ENCODE measurements around the gene ASIC2.

Gene ASIC2

GRCh38 chr17:33080091-33080490 is 213.0 kb downstream of the ASIC2 start:
- Mint-ChIP-seq H3K36me3 (ENCODE audit: insufficient read depth) (peaks cover 2% of the 10 kb centered on the region), H3K4me1 (no peaks in the 10 kb centered on the region), H3K27ac (ENCODE audit: low read depth) (no peak overlapping the region), H3K4me3 (no peak overlapping the region), H3K9me3 (no peaks in the 10 kb centered on the region), H3K27me3 (peaks cover 63% of the 10 kb centered on the region)
- DNase-seq (ENCODE audit: low spot score in 2 of 2) (no peak), ATAC-seq (replicated peaks; ENCODE audit: extremely low read depth, poor library complexity, severe bottlenecking) (no peak)

- DNase-seq (ENCODE audit: low spot score in 2 of 2): no peak
- H3K27ac Mint-ChIP-seq (ENCODE audit: low read depth): no peak overlapping the region
- no peak overlapping the region for H3K4me3 Mint-ChIP-seq
- no peaks in the 10 kb centered on the region for H3K9me3 Mint-ChIP-seq
- no peak for ATAC-seq (replicated peaks; ENCODE audit: extremely low read depth, poor library complexity, severe bottlenecking)
- no peaks in the 10 kb centered on the region for H3K4me1 Mint-ChIP-seq
- peaks cover 69% of the 10 kb centered on the region for H3K27me3 Mint-ChIP-seq
- peaks cover 2% of the 10 kb centered on the region for H3K36me3 Mint-ChIP-seq (ENCODE audit: insufficient read depth)
Measured at GRCh38 chr17:33079201-33079600, 213.9 kb downstream of the ASIC2 start.

GRCh38 chr17:33076979-33077378 is 216.1 kb downstream of the ASIC2 start:
- Mint-ChIP-seq H3K9me3 (no peaks in the 10 kb centered on the region), H3K36me3 (ENCODE audit: insufficient read depth) (peaks cover 2% of the 10 kb centered on the region), H3K4me3 (no peak overlapping the region), H3K4me1 (no peaks in the 10 kb centered on the region), H3K27ac (ENCODE audit: low read depth) (no peak overlapping the region), H3K27me3 (peaks cover 74% of the 10 kb centered on the region)
- no peak for ATAC-seq (replicated peaks; ENCODE audit: extremely low read depth, poor library complexity, severe bottlenecking)
- DNase-seq (ENCODE audit: low spot score in 2 of 2): no peak

GRCh38 chr17:33073416-33073815 is 219.7 kb downstream of the ASIC2 start:
- Mint-ChIP-seq H3K36me3 (ENCODE audit: insufficient read depth) (no peaks in the 10 kb centered on the region), H3K9me3 (no peaks in the 10 kb centered on the region), H3K27me3 (peaks cover 55% of the 10 kb centered on the region), H3K27ac (ENCODE audit: low read depth) (no peak overlapping the region), H3K4me1 (no peaks in the 10 kb centered on the region), H3K4me3 (no peak overlapping the region)
- ATAC-seq (replicated peaks; ENCODE audit: extremely low read depth, poor library complexity, severe bottlenecking) (no peak), DNase-seq (ENCODE audit: low spot score in 2 of 2) (no peak)

- ATAC-seq (replicated peaks; ENCODE audit: extremely low read depth, poor library complexity, severe bottlenecking): no peak
- no peaks in the 10 kb centered on the region for H3K4me1 Mint-ChIP-seq
- H3K27ac Mint-ChIP-seq (ENCODE audit: low read depth): no peak overlapping the region
- no peak overlapping the region for H3K4me3 Mint-ChIP-seq
- DNase-seq (ENCODE audit: low spot score in 2 of 2): no peak
- H3K36me3 Mint-ChIP-seq (ENCODE audit: insufficient read depth): no peaks in the 10 kb centered on the region
- H3K9me3 Mint-ChIP-seq: no peaks in the 10 kb centered on the region
- H3K27me3 Mint-ChIP-seq: peaks cover 51% of the 10 kb centered on the region
Measured at GRCh38 chr17:33072421-33073161, 220.5 kb downstream of the ASIC2 start.

- Mint-ChIP-seq H3K4me1 (no peaks in the 10 kb centered on the region), H3K27me3 (peaks cover 47% of the 10 kb centered on the region), H3K9me3 (no peaks in the 10 kb centered on the region), H3K4me3 (no peak overlapping the region), H3K36me3 (ENCODE audit: insufficient read depth) (no peaks in the 10 kb centered on the region), H3K27ac (ENCODE audit: low read depth) (no peak overlapping the region)
- no peak for DNase-seq (ENCODE audit: low spot score in 2 of 2)
- ATAC-seq (replicated peaks; ENCODE audit: extremely low read depth, poor library complexity, severe bottlenecking): no peak
Measured at GRCh38 chr17:33071656-33072055, 221.4 kb downstream of the ASIC2 start.

- Mint-ChIP-seq H3K27me3 (peaks cover 23% of the 10 kb centered on the region), H3K27ac (ENCODE audit: low read depth) (no peak overlapping the region), H3K36me3 (ENCODE audit: insufficient read depth) (no peaks in the 10 kb centered on the region), H3K4me1 (no peaks in the 10 kb centered on the region), H3K9me3 (no peaks in the 10 kb centered on the region), H3K4me3 (no peak overlapping the region)
- ATAC-seq (replicated peaks; ENCODE audit: extremely low read depth, poor library complexity, severe bottlenecking) (no peak), DNase-seq (ENCODE audit: low spot score in 2 of 2) (no peak)
Measured at GRCh38 chr17:33057564-33057963, 235.5 kb downstream of the ASIC2 start.

- no peak for DNase-seq (ENCODE audit: low spot score in 2 of 2)
- ATAC-seq (replicated peaks; ENCODE audit: extremely low read depth, poor library complexity, severe bottlenecking): no peak
- Mint-ChIP-seq H3K27ac (ENCODE audit: low read depth) (no peak overlapping the region), H3K4me3 (no peak overlapping the region), H3K9me3 (no peaks in the 10 kb centered on the region), H3K4me1 (no peaks in the 10 kb centered on the region), H3K27me3 (peaks cover 23% of the 10 kb centered on the region), H3K36me3 (ENCODE audit: insufficient read depth) (no peaks in the 10 kb centered on the region)
Measured at GRCh38 chr17:33056399-33057146, 236.5 kb downstream of the ASIC2 start.

- Mint-ChIP-seq H3K4me1 (no peaks in the 10 kb centered on the region), H3K9me3 (no peaks in the 10 kb centered on the region), H3K27ac (ENCODE audit: low read depth) (no peak overlapping the region), H3K36me3 (ENCODE audit: insufficient read depth) (no peaks in the 10 kb centered on the region), H3K27me3 (peaks cover 26% of the 10 kb centered on the region), H3K4me3 (no peak overlapping the region)
- DNase-seq (ENCODE audit: low spot score in 2 of 2) (no peak), ATAC-seq (replicated peaks; ENCODE audit: extremely low read depth, poor library complexity, severe bottlenecking) (no peak)
Measured at GRCh38 chr17:33055746-33056145, 237.3 kb downstream of the ASIC2 start.

- no peaks in the 10 kb centered on the region for H3K9me3 Mint-ChIP-seq
- ATAC-seq (replicated peaks; ENCODE audit: extremely low read depth, poor library complexity, severe bottlenecking): no peak
- no peaks in the 10 kb centered on the region for H3K36me3 Mint-ChIP-seq (ENCODE audit: insufficient read depth)
- DNase-seq (ENCODE audit: low spot score in 2 of 2): no peak
- H3K4me3 Mint-ChIP-seq: no peak overlapping the region
- H3K27ac Mint-ChIP-seq (ENCODE audit: low read depth): no peak overlapping the region
- peaks cover 26% of the 10 kb centered on the region for H3K27me3 Mint-ChIP-seq
- no peaks in the 10 kb centered on the region for H3K4me1 Mint-ChIP-seq
Measured at GRCh38 chr17:33055171-33055611, 237.9 kb downstream of the ASIC2 start.

GRCh38 chr17:33054412-33054811 is 238.7 kb downstream of the ASIC2 start:
- no peak overlapping the region for H3K4me3 Mint-ChIP-seq
- H3K27ac Mint-ChIP-seq (ENCODE audit: low read depth): no peak overlapping the region
- no peaks in the 10 kb centered on the region for H3K4me1 Mint-ChIP-seq
- H3K27me3 Mint-ChIP-seq: peaks cover 27% of the 10 kb centered on the region
- ATAC-seq (replicated peaks; ENCODE audit: extremely low read depth, poor library complexity, severe bottlenecking) (no peak), DNase-seq (ENCODE audit: low spot score in 2 of 2) (no peak)
- H3K36me3 Mint-ChIP-seq (ENCODE audit: insufficient read depth): no peaks in the 10 kb centered on the region
- no peaks in the 10 kb centered on the region for H3K9me3 Mint-ChIP-seq

GRCh38 chr17:33053676-33054075 is 239.4 kb downstream of the ASIC2 start:
- DNase-seq (ENCODE audit: low spot score in 2 of 2) (no peak), ATAC-seq (replicated peaks; ENCODE audit: extremely low read depth, poor library complexity, severe bottlenecking) (no peak)
- no peaks in the 10 kb centered on the region for H3K9me3 Mint-ChIP-seq
- no peaks in the 10 kb centered on the region for H3K36me3 Mint-ChIP-seq (ENCODE audit: insufficient read depth)
- H3K27ac Mint-ChIP-seq (ENCODE audit: low read depth): no peak overlapping the region
- H3K27me3 Mint-ChIP-seq: peaks cover 34% of the 10 kb centered on the region
- H3K4me3 Mint-ChIP-seq: no peak overlapping the region
- no peaks in the 10 kb centered on the region for H3K4me1 Mint-ChIP-seq

GRCh38 chr17:33052856-33053255 is 240.2 kb downstream of the ASIC2 start:
- DNase-seq (ENCODE audit: low spot score in 2 of 2) (no peak), ATAC-seq (replicated peaks; ENCODE audit: extremely low read depth, poor library complexity, severe bottlenecking) (no peak)
- H3K27ac Mint-ChIP-seq (ENCODE audit: low read depth): no peak overlapping the region
- no peak overlapping the region for H3K4me3 Mint-ChIP-seq
- H3K27me3 Mint-ChIP-seq: peaks cover 36% of the 10 kb centered on the region
- H3K4me1 Mint-ChIP-seq: no peaks in the 10 kb centered on the region
- no peaks in the 10 kb centered on the region for H3K36me3 Mint-ChIP-seq (ENCODE audit: insufficient read depth)
- H3K9me3 Mint-ChIP-seq: no peaks in the 10 kb centered on the region
